HG03432 (cell line): Measurements from ENCODE around the gene ARHGAP26.
A peak's percentile ranks its signal among the peaks of the same experiment; 100 is the strongest.

ENCODE experiments used
- ATAC-seq: cut with Tn5 transposase; IDR thresholded peaks from one replicate; pipeline ENCODE4 v1.9.1; 2021; ENCODE audit warnings: mild to moderate bottlenecking, moderate library complexity; ENCODE audit not compliant: unreplicated experiment

The ARHGAP26 gene

GRCh38 chr5:143248391-143248790 is 478.2 kb downstream of the ARHGAP26 start:
- no peak for ATAC-seq

GRCh38 chr5:143248822-143249579 is 478.8 kb downstream of the ARHGAP26 start:
- ATAC-seq: no peak

- ATAC-seq: no peak
These were observed 479.7 kb downstream of the ARHGAP26 start for GRCh38 chr5:143249851-143250250.

- ATAC-seq: peak; percentile 76
These were observed 481.0 kb downstream of the ARHGAP26 start for GRCh38 chr5:143251190-143251589.

GRCh38 chr5:143251946-143252345 is 481.8 kb downstream of the ARHGAP26 start:
- peak; percentile 44 for ATAC-seq

GRCh38 chr5:143254819-143255218 is 484.6 kb downstream of the ARHGAP26 start:
- no peak for ATAC-seq

GRCh38 chr5:143258559-143259253 is 488.5 kb downstream of the ARHGAP26 start:
- ATAC-seq: no peak

- ATAC-seq: no peak
These were observed 489.1 kb downstream of the ARHGAP26 start for GRCh38 chr5:143259254-143259605.

- ATAC-seq: no peak
These were observed 491.7 kb downstream of the ARHGAP26 start for GRCh38 chr5:143261748-143262392.

GRCh38 chr5:143262393-143263174 is 492.4 kb downstream of the ARHGAP26 start:
- peak; percentile 84 for ATAC-seq

GRCh38 chr5:143263272-143263810 is 493.2 kb downstream of the ARHGAP26 start:
- ATAC-seq: no peak

- no peak for ATAC-seq
These were observed 495.8 kb downstream of the ARHGAP26 start for GRCh38 chr5:143265995-143266394.

GRCh38 chr5:143267186-143267585 is 497.0 kb downstream of the ARHGAP26 start:
- ATAC-seq: no peak

- ATAC-seq: no peak
These were observed 498.2 kb downstream of the ARHGAP26 start for GRCh38 chr5:143268388-143268787.

GRCh38 chr5:143271431-143271830 is 501.3 kb downstream of the ARHGAP26 start:
- no peak for ATAC-seq

GRCh38 chr5:143274952-143275351 is 504.8 kb downstream of the ARHGAP26 start:
- no peak for ATAC-seq

GRCh38 chr5:143275512-143276363 is 505.6 kb downstream of the ARHGAP26 start:
- no peak for ATAC-seq

- no peak for ATAC-seq
These were observed 507.4 kb downstream of the ARHGAP26 start for GRCh38 chr5:143277536-143277935.
